Upper lobe of right lung (tissue), 1 donor: Measurements from ENCODE around the gene ANKRD31. TPM values are rescaled to one million over a fixed set of nuclear protein-coding genes. Genes with fewer than 3 reads are reported as not detected.

Experiments used
- ATAC-seq: fragments of 200-7000 bp; cut with Tn5 transposase; one replicate; pipeline ENCODE4 v1.9.1; 2020; ENCODE audit warnings: mild to moderate bottlenecking, moderate library complexity
- DNase-seq: peaks from one replicate; pipeline ENCODE4 v3.0.0-alpha.2; 2020
- H3K27ac ChIP-seq: fragments of 200-600 bp; one replicate; pipeline ENCODE4 v1.8.0; 2022
- H3K27me3 ChIP-seq: fragments of 200-600 bp; one replicate; pipeline ENCODE4 v1.8.0; 2022; ENCODE audit warnings: mild to moderate bottlenecking
- H3K36me3 ChIP-seq: fragments of 200-600 bp; one replicate; pipeline ENCODE4 v1.8.0; 2022
- H3K4me1 ChIP-seq: fragments of 200-600 bp; one replicate; pipeline ENCODE4 v1.8.0; 2022
- H3K4me3 ChIP-seq: fragments of 200-600 bp; one replicate; pipeline ENCODE4 v1.8.0; 2022; ENCODE audit warnings: mild to moderate bottlenecking
- H3K9me3 ChIP-seq: fragments of 200-600 bp; one replicate; pipeline ENCODE4 v1.8.0; 2022
- CTCF ChIP-seq: fragments of 200-600 bp; IDR thresholded peaks from one replicate; pipeline ENCODE4 v1.8.0; 2022; ENCODE audit warnings: antibody characterized with exemption
- intact Hi-C: fragments of 100-400 bp; cut with DNase I; formaldehyde crosslinking; loops from one replicate; pipeline ENCODE4 v1.11.0; 2022
- total RNA-seq: library from RNA; stranded (reverse); fragmentation: NEBNext Ultra II Directional; extraction: Animal tissue kit (Norgen Biotek cat#: 25700); gene quantifications from one replicate; pipeline ENCODE4 v1.2.1, GENCODE V29; 2021
- donor health status: DM: no; HTN: yes; CAD: no; lungs with severe emphysema.

The ANKRD31 gene
- total RNA-seq, 1 donor from 2014 or later = 0.14 TPM

GRCh38 chr5:75199071-75199470, 37.6 kb downstream of the ANKRD31 start:
- no peaks in the 10 kb centered on the region for H3K4me1 ChIP-seq
- no peaks in the 10 kb centered on the region for H3K27me3 ChIP-seq
- no peak for TF ChIP-seq CTCF
- no peak overlapping the region for H3K27ac ChIP-seq
- no peaks in the 10 kb centered on the region for H3K36me3 ChIP-seq
- DNase-seq (no peak), ATAC-seq (no peak)
- intact Hi-C loops = no loop called here
- no peak overlapping the region for H3K4me3 ChIP-seq
- no peaks in the 10 kb centered on the region for H3K9me3 ChIP-seq

- Histone ChIP-seq H3K36me3 (no peaks in the 10 kb centered on the region), H3K9me3 (no peaks in the 10 kb centered on the region), H3K4me3 (no peak overlapping the region), H3K27me3 (no peaks in the 10 kb centered on the region), H3K4me1 (no peaks in the 10 kb centered on the region), H3K27ac (no peak overlapping the region)
- TF ChIP-seq CTCF = no peak
- DNase-seq (no peak), ATAC-seq (no peak)
- intact Hi-C loops = no loop called here
These were observed 38.9 kb downstream of the ANKRD31 start for GRCh38 chr5:75197745-75198144.

- no peak for ATAC-seq
These were observed 43.9 kb downstream of the ANKRD31 start for GRCh38 chr5:75192804-75193203.

GRCh38 chr5:75192264-75192663, 44.4 kb downstream of the ANKRD31 start:
- intact Hi-C loops = no loop called here
- no peak for DNase-seq

More at GRCh38 chr5:75192804-75193203, 43.9 kb downstream of the ANKRD31 start:
- no peak overlapping the region for H3K4me3 ChIP-seq
- no peak for DNase-seq
- H3K9me3 ChIP-seq = no peaks in the 10 kb centered on the region
- intact Hi-C loops = no loop called here
- TF ChIP-seq CTCF = no peak
- H3K27ac ChIP-seq = no peak overlapping the region
- no peaks in the 10 kb centered on the region for H3K36me3 ChIP-seq
- H3K27me3 ChIP-seq = no peaks in the 10 kb centered on the region
- no peaks in the 10 kb centered on the region for H3K4me1 ChIP-seq

GRCh38 chr5:75190227-75190626, 46.5 kb downstream of the ANKRD31 start:
- no peaks in the 10 kb centered on the region for H3K9me3 ChIP-seq
- ATAC-seq (no peak), DNase-seq (no peak)
- no peak overlapping the region for H3K27ac ChIP-seq
- TF ChIP-seq CTCF = no peak
- intact Hi-C loops = no loop called here
- H3K36me3 ChIP-seq = no peaks in the 10 kb centered on the region
- no peaks in the 10 kb centered on the region for H3K27me3 ChIP-seq
- no peak overlapping the region for H3K4me3 ChIP-seq
- H3K4me1 ChIP-seq = no peaks in the 10 kb centered on the region

More at GRCh38 chr5:75192264-75192663, 44.4 kb downstream of the ANKRD31 start:
- Histone ChIP-seq H3K4me1 (no peaks in the 10 kb centered on the region), H3K27ac (no peak overlapping the region), H3K36me3 (no peaks in the 10 kb centered on the region), H3K4me3 (no peak overlapping the region), H3K9me3 (no peaks in the 10 kb centered on the region), H3K27me3 (no peaks in the 10 kb centered on the region)
- no peak for ATAC-seq
- no peak for TF ChIP-seq CTCF

GRCh38 chr5:75189353-75189752, 47.3 kb downstream of the ANKRD31 start:
- intact Hi-C loops = no loop called here
- ATAC-seq = no peak
- no peak for TF ChIP-seq CTCF

More at GRCh38 chr5:75189353-75189752, 47.3 kb downstream of the ANKRD31 start:
- Histone ChIP-seq H3K27me3 (no peaks in the 10 kb centered on the region), H3K36me3 (no peaks in the 10 kb centered on the region), H3K4me1 (no peaks in the 10 kb centered on the region), H3K27ac (no peak overlapping the region), H3K9me3 (no peaks in the 10 kb centered on the region), H3K4me3 (no peak overlapping the region)
- no peak for DNase-seq
